Dermis blood vessel endothelial cell (primary cell): ENCODE data around the gene FAM53B. TPM values are rescaled to one million over a fixed set of nuclear protein-coding genes. Genes with fewer than 3 reads are reported as not detected.

ENCODE experiments used
- DNase-seq: peaks from one replicate; pipeline ENCODE4 v3.0.0; 2010
- total RNA-seq: library from RNA; depleted of rRNA; stranded (reverse); fragments of >200 nt; gene quantifications from 2 replicates; pipeline ENCODE4 v1.2.3, GENCODE V29; 2014

The FAM53B gene
- total RNA-seq, 1 donor from 2014 or later, result 30.5 TPM

GRCh38 chr10:124645467-124646095 lies 98.6 kb downstream of the FAM53B start:
- DNase-seq, result no peak

DNA sequence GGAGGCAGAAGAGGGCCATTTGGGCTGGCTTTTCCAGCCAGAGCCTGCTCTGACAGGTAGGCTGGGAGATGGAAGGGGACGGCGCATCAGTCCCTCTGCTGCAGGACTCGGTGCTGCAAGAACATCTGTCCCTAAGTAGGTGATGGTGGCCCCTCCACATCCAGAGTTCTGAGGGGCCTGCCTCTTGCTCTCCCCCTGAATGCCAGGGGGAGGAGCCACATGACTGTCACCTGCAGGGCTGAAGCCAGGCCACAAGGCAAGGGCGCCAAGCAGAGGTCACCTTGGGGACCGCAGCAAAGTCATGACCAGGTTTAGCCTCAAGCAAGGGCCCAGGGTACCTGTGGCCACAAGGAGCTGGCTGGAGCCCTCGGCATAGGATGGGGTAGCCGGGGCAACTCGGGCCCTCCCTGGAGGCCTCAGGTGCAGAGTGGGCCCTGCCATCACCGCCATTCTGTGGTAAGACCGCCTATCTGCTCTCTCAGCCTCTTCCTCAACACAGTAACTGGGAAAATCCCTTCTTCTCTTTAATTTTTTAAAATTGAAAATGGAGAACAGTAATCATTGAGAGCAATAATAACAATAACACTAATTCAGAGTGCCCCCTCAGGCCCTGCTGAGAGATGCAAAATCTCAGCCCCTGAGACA lies 99.3 kb downstream of the FAM53B start:
- no peak for DNase-seq

DNA sequence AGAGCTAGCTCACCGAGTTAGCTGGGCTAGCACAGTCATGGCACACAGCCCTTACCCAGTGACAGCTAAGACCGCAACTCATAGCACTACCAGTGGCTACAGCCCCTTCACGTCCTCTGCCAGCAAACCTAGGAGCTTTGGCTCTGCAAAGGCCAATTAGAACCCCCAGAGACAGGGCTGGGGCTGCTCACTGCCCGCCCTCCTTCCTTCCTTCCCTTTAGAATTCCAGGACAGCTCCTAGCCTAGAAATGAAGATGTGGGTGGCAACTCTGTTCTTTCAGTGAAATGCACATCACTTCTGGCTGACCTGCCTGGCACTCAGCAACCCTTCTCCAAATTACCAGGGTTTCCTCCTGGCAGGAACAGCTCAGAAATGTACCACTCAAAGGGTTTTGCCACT lies 99.9 kb downstream of the FAM53B start:
- no peak for DNase-seq

GRCh38 chr10:124643330-124644009 lies 100.7 kb downstream of the FAM53B start:
- DNase-seq, result no peak

- DNase-seq, result no peak
Measured at GRCh38 chr10:124642088-124642710, 102.0 kb downstream of the FAM53B start.

DNA sequence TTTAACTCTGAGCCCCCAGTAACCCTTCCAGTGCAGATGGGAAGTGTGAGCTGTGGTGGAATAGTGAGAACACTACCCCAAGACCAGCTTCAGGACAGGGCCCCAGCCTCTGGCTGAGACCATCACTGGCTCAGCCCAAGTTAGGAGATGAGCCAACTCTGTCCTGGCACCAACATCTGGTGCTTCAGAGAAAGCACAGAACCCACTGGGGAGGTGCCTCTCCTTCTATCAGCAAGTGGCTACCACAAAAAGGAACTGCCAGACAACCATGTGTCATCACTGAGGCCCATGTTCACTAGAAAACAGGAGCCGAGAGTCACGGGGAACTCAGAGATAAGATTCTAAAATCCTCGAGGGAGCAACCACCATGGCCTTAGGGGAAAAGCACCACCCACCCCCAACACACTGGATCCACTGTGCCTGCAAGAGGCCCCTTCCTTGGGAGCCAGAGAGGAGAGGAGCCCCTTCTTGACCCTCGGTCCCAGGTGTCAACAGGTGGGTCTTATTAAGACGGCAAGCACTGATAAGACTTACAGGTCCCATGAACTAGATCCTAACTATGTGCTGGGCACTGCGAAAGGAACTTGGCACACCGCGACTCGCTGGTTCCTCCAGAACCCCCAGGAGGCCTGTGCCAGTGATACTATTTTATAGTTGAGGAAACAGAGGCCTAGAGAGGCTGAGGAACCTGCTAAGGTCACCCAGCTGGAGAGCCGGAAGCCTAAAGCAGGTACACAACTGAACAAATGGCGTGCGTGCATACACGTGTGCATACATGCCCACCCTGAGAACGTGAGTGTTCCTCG lies 102.7 kb downstream of the FAM53B start:
- no peak for DNase-seq

DNA sequence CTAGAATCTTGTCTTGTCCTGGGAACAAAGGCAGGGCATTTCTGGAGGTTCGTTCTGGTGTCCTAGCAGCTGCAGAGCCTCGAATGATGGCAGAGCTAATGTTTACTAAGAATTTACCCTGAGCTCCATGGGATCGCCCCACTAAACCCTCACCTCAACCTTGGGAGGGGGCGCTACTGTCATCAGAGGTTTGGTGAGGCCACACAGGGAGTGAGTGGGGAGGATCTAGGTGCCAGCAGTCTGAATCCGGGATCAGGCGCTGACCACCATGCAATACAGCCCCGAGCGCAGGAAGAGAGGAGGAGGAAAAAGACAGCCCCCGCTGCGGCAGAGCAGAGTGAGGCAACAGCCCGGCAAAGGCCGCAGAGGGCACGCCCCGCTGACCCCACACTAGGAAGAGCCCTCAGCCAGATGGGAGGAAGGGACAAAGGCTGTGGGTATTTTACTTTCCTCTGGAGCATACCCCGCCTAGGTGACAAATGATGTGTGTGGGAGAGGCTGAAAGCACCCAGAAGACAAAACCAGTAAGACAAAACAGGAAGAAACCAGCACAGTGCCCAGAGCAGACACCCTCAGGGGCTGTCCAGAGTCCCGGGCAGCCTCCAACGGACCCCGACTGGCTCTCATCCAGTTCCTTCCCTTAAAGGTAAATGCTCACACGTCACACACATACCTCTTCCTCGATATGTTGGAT lies 103.5 kb downstream of the FAM53B start:
- no peak for DNase-seq

- DNase-seq, result no peak
Measured at GRCh38 chr10:124640056-124640455, 104.1 kb downstream of the FAM53B start.

GRCh38 chr10:124639646-124640045 lies 104.5 kb downstream of the FAM53B start:
- DNase-seq, result no peak

GRCh38 chr10:124639206-124639605 lies 105.0 kb downstream of the FAM53B start:
- no peak for DNase-seq

DNA sequence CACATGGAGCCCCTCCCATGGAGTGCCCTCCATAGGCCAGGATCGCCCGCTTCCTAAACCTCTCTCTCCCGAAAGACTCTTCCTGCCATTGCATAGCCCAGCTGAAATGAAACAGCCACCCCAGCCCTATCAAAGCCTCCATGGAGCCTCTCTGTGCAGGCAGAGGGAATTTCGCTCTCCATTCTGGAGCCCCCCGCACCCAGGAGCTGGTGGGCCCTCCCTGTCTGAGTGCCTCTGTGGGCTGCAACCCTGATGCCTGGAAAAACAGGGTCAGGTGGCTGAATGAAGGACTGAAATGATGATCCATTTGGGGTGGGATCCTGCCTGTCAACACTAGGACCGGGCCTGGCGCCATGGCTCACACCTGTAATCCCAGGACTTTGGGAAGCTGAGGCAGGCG lies 106.4 kb downstream of the FAM53B start:
- no peak for DNase-seq

DNA sequence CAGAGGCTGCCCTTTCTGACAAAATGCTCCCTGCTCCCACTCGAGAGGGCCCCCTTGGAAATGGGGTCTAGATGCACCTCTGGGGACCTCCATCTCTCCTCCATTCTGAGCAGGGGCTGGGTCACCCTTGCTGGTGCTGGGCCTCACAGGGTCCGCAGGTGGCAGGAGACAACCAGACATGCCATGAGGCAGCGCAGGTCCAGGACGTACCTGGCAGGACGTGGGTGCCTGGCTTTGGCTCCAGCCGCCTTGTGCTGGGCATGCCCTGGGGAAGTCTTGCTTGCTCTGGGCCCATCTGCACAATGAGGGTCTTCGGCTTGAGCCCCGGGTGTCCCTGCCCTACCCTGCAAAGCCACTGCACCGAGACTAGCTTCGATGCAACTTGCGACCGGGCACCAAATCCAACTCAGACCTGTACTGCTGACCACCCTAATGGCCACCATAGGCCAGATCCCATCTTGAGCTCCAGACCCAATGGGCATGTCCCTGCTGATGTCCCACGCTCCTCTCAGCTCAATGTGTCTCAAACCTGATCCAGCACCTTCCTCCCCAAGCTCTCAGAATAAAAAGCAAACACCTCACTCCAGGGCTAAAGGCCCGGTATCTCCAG lies 107.0 kb downstream of the FAM53B start:
- no peak for DNase-seq

- DNase-seq, result no peak
Measured at GRCh38 chr10:124636271-124636995, 107.7 kb downstream of the FAM53B start.

DNA sequence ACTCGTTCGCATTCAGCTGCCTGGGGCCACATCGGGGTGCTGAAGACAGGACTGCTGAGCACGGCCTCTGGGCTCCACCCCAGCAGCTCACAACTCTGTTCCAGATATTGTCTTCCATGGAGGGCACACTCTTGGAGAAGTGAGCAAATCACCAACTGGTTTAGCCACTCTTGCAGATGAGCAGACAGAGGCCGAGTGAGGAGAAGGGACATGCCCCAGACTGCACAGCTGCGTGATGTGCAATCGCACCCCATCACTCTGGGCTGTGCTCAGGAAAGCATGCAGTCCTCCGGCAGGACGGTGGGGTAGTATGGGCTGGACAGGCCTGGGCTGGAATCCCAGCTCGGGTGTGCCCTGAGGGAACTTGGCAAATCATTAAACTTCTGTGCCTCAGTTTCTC lies 111.6 kb downstream of the FAM53B start:
- no peak for DNase-seq

DNA sequence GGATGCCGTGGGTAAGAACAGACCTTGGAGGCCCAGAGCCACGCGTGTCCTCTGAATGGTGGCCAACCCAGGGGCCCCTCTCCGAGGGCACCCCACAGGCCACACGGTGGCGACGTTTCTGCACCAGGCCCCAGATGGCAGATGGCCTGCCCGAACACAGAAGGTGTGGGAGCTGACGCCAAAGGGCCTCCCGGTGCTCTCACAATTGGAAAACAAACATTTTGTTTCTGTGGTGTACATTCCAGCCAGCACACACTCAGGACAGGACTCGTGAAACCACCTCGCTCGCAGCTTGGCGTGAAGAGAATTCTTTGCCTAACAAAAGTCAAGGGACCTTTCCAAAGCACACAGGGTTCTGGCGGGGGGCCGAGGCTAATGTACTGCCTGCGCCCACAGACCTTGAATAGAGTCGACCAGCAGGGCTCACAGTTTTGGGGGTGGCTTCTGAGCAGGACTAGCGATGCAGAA lies 112.1 kb downstream of the FAM53B start:
- DNase-seq, result peak; percentile 76

DNA sequence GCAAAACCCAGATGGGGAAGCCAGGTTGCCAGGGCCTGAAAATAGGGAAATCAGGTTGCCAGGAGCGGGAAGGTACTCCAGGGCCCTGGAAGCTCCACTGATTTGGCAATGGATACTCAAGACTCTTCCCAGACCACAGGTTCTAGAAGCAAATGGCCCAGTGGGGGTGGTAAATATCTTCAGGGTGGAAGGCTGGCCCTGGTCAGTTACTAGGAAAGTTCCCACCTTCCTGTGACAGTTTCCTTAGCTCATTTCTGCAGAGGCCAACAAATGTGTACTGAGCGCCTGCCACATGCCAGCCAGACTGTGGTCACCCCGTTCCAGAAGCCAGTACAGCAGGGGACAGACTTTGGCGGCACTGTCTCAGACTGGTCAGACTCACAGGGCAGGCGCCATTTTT lies 113.6 kb downstream of the FAM53B start:
- DNase-seq, result no peak

DNA sequence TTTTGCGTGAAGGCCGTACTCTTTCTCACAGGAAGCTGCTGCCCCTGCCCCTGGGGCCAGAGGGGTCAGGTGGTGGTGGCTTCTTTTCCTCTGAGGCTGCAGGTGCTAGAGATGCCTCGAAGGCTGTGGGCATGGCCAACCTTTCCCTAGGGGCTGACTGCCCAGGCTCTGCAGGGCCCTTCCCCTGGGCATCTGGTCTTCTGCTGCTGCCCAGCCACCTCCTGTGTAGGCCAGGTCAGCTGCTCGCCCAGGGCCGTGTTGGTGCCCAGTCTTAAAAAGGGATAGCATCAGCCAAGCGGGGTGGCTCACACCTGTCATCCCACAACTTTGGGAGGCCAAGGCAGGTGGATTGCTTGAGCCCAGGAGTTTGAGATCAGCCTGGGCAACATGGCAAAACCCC lies 114.3 kb downstream of the FAM53B start:
- no peak for DNase-seq

GRCh38 chr10:124629415-124629814 lies 114.8 kb downstream of the FAM53B start:
- DNase-seq, result no peak

DNA sequence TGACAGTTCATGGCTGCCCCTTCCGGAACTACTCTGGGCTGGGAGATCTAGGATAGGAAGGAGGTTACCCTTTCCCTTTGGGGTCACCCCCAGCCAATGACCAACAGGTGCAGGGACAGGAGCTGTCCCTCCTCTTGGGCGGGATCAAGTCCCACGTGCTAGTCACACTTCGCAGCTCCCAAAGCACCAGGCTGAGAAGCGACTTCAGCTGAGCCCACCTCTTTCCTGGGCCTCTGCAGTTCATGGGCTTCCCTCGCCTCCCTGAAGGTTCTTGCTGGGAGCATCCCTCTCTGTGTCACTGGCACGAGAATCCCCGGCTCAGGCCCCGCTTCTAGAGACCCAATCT lies 115.5 kb downstream of the FAM53B start:
- no peak for DNase-seq

- DNase-seq, result peak; percentile 33
Measured at GRCh38 chr10:124627866-124628675, 116.1 kb downstream of the FAM53B start.
